ENCODE results near the gene UMPS.
"Not testable (repeated sequence)": the region's sequence is repeated elsewhere in the genome, so short reads cannot be mapped to it uniquely, and the experiment has no call there.

Gene UMPS

GRCh38 chr3:124779751-124780191 is 49.5 kb downstream of the UMPS start:
- no peak for DNase-seq (ENCODE audit: low read depth, low spot score)

DNA sequence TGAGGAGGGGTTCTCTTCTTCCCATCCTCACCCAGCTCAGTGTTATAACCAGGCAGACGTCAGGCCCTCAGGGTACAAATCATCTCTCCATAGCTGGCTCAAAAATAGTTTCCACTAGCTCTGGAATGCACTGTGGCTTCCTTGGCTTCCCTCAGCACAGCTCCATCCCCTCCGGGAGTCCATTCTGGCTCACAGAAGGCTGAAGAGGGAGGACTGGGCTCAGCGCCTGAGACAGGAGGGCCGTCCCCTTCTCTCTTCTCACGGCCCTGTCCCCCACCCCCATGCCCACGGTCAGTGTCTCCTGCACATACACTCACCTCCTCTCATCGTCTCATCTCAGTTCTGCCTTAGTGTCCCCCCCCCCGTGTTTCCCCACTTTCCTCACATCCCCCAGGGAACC is 50.1 kb downstream of the UMPS start:
- peak; percentile 96 for DNase-seq (ENCODE audit: low read depth, low spot score)

GRCh38 chr3:124780761-124781475 is 50.7 kb downstream of the UMPS start:
- peak; percentile 76 for DNase-seq (ENCODE audit: low read depth, low spot score)

- DNase-seq (ENCODE audit: low read depth, low spot score) = no peak
Measured at GRCh38 chr3:124781476-124782376, 51.5 kb downstream of the UMPS start.

DNA sequence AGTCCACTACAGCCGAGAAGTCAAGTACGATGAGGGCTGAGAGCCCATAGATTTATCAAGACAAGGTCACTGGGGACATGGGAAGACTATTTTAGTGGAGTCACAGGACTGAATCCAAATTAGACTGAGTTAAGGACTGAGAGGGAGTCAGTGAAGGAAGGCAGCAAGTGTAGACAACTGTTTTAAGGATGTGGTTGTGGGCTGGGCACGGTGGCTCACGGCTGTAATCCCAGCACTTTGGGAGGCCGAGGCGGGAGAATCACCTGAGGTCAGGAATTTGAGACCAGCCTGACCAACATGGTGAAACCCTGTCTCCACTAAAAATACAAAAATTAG is 52.1 kb downstream of the UMPS start:
- not testable (repeated sequence) for DNase-seq (ENCODE audit: low read depth, low spot score)

- DNase-seq (ENCODE audit: low read depth, low spot score) = peak; percentile 65
Measured at GRCh38 chr3:124783696-124784095, 53.4 kb downstream of the UMPS start.

GRCh38 chr3:124784686-124785382 is 54.6 kb downstream of the UMPS start:
- DNase-seq (ENCODE audit: low read depth, low spot score) = peak; percentile 61

DNA sequence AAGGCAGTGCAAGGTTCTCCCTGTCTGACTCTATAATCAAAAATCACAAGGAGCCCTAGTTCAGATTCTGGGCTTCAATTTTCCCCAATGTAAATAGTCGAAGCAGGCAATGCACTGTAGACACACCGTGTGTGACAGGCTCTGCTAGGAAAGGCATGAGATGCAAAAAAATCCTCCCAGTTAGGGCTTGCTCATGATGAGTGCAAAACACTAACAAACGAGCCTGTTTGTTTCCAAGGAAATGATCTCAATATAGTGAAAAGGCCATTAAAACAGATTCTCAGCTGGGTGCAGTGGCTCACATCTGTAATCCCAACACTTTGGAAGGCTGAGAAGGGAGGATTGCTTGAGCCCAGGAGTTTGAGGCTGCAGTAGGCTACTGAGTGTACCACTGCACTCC is 55.7 kb downstream of the UMPS start:
- no peak for DNase-seq (ENCODE audit: low read depth, low spot score)

DNA sequence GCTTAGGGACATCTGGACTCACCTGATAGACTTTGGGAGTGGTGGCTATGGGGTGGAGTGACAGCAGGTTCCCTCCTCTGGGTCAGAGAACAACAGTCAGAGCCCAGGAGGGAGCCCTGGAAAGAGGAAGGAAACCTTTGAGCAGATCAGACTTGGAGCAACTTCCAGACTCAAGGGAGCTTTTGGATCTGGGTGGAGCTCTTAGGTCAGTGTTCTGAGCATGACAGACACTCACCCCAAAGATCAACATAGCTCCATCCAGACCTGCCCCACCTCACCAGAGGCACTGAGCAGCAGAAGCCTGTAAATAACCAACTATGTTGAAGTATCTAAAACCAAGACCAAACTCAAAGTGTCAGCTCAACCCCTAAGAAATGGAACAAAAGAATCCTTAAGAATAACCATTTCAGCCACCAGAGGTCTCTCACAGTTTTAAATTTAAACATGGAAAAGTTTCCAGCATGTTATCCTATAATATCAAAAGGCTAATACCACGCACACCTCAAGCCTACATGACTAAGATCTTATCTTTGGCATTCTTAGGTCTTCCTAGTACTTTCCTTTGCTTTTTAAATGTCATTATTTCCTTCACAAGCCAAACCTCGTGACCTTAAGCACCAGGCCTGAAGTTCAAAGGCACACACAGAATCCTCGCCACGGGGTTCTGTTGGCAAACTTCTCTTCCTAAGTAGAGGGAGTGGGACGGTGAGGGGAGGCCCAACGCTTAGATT is 56.4 kb downstream of the UMPS start:
- DNase-seq (ENCODE audit: low read depth, low spot score) = peak; percentile 54

- peak; percentile 39 for DNase-seq (ENCODE audit: low read depth, low spot score)
Measured at GRCh38 chr3:124787476-124788195, 57.4 kb downstream of the UMPS start.

DNA sequence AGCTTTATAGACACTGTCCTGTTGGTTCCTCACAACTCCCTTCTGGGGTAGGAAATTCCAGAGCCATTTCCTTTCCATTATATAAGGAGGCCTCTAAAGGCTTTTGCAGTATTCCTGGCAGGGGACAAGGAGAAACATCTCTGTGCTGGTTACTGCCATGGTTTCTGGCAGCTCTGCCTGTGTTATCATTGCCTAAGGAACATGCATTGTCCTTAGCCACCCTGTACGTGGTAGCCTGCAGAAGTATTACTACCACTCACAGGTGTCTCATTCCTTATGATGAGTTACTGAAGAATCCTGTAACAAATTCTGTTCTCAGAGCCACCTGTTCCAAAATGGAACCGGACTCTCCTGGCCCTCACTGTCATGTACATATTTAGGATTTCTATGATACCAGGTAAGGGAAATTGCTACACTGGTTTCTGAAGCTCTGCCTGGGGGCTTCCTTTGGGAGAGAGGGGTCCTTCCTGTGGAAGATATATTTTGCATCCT is 58.0 kb downstream of the UMPS start:
- no peak for DNase-seq (ENCODE audit: low read depth, low spot score)

DNA sequence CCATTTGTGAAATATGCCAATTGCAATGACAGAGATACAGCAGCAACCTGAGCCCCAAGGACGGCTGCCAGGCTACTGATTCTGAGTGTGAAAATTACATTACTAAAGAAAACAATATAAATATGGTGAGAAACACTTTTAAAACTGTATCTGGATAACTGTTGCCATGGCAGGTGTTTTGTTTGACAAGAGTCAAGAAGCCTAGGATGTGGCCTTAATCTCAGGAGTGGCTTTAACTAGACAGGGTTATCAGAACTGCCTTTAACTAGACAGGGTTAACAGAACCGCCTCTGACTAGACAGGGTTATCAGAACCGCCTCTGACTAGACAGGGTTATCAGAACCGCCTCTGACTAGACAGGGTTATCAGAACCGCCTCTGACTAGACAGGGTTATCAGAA is 58.9 kb downstream of the UMPS start:
- DNase-seq (ENCODE audit: low read depth, low spot score) = not testable (repeated sequence)

DNA sequence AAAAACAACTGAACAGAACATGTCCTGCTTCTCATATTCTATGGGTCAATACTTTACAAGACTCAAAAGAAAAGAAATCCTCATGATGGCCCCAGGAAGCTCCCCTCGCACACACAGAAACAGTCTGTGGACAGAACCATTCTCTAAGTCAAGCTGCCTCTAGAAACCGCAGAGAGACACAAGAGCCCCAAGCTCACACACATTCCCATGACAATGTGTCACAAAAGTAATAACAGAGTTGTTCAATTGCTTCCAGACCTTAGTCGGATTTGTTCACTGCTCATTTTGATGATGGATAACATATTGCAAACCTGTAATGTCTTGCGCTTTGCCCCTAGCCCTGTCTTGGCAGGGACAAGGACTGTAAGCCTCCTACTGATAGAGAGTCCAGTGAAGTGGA is 60.9 kb downstream of the UMPS start:
- no peak for DNase-seq (ENCODE audit: low read depth, low spot score)

DNA sequence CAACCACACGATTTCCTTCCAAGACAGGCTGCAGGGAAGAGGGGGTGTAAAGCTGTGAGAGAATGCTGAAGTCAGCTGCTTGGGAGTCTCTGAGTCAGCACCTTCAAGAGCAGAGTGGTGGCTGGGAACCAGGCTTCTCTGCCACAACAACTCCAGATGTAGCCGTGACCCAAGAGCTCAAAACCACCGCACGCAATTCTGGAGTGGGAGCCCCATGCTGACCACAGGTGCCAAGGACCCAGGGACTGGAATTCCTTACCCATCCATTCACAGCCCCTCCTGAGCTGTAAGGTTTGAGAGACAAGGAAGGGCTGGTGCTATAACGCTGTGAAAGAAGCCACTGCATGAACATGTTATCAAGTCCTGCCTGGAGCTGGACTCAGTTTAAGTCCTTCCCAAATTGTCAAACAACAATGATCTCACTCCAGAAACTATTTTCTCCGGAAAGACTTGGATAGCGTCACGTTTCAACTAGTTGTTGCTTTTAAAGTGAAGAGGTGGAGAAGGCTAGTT is 61.4 kb downstream of the UMPS start:
- DNase-seq (ENCODE audit: low read depth, low spot score) = peak; percentile 94

- DNase-seq (ENCODE audit: low read depth, low spot score) = no peak
Measured at GRCh38 chr3:124792341-124793040, 62.2 kb downstream of the UMPS start.

- DNase-seq (ENCODE audit: low read depth, low spot score) = no peak
Measured at GRCh38 chr3:124793054-124793739, 62.9 kb downstream of the UMPS start.

- no peak for DNase-seq (ENCODE audit: low read depth, low spot score)
Measured at GRCh38 chr3:124796477-124796876, 66.2 kb downstream of the UMPS start.

- peak; percentile 50 for DNase-seq (ENCODE audit: low read depth, low spot score)
Measured at GRCh38 chr3:124797426-124797945, 67.2 kb downstream of the UMPS start.
